Neural cell (in vitro differentiated cells): ENCODE measurements around the gene GALNT16. TPM values are rescaled to one million over a fixed set of nuclear protein-coding genes. Genes with fewer than 3 reads are reported as not detected.

Experiments used
- H2AFZ ChIP-seq: fragments of 200-600, 300-800 bp; sonication (generic), shearing (Covaris generic); 2 replicates; pipeline ENCODE4 v1.6.0; 2014; ENCODE audit warnings: low read depth, mild to moderate bottlenecking, antibody characterized with exemption, low read length, moderate library complexity
- H3F3A ChIP-seq: fragments of 200-600 bp; shearing (Covaris generic); 2 replicates; pipeline ENCODE4 v1.6.1; 2016; ENCODE audit warnings: mild to moderate bottlenecking, moderate library complexity, mixed read lengths, antibody characterized with exemption, low read length; ENCODE audit not compliant: insufficient read depth, poor library complexity, severe bottlenecking
- H3K27ac ChIP-seq: fragments of 200-600, 300-800 bp; sonication (generic), shearing (Covaris generic); 2 replicates; pipeline ENCODE4 v1.5.1; 2014; ENCODE audit warnings: mild to moderate bottlenecking, low read length, moderate library complexity
- H3K27me3 ChIP-seq: fragments of 300-800, 200-600 bp; sonication (generic), shearing (Covaris generic); 2 replicates; pipeline ENCODE4 v1.6.0; 2014; ENCODE audit warnings: mild to moderate bottlenecking, low read depth, low read length, moderate library complexity; ENCODE audit not compliant: insufficient read depth
- H3K36me3 ChIP-seq: fragments of 300-800, 200-600 bp; sonication (generic), shearing (Covaris generic); 2 replicates; pipeline ENCODE4 v1.5.1; 2014; ENCODE audit warnings: mild to moderate bottlenecking, antibody characterized with exemption, low read length, moderate library complexity; ENCODE audit not compliant: insufficient read depth
- H3K4me2 ChIP-seq: fragments of 300-800, 200-600 bp; sonication (generic), shearing (Covaris generic); 2 replicates; pipeline ENCODE4 v1.6.0; 2014; ENCODE audit warnings: mild to moderate bottlenecking, low read length
- H3K4me3 ChIP-seq: fragments of 300-800, 200-600 bp; sonication (generic), shearing (Covaris generic); 2 replicates; pipeline ENCODE4 v1.5.1; 2014; ENCODE audit warnings: mild to moderate bottlenecking, low read length, moderate library complexity
- H3K79me2 ChIP-seq: fragments of 200-600 bp; shearing (Covaris generic); replicated peaks from 2 replicates; pipeline ENCODE4 v1.6.0; 2014; ENCODE audit warnings: mild to moderate bottlenecking, low read length, moderate library complexity; ENCODE audit not compliant: insufficient read depth
- H3K9ac ChIP-seq: fragments of 300-800, 200-600 bp; sonication (generic), shearing (Covaris generic); 2 replicates; pipeline ENCODE4 v1.6.1; 2016; ENCODE audit warnings: mild to moderate bottlenecking, low read length, mixed read lengths
- H3K9me2 ChIP-seq: fragments of 200-600 bp; shearing (Covaris generic); 2 replicates; pipeline ENCODE4 v1.6.1; 2016; ENCODE audit warnings: mild to moderate bottlenecking, low read length, mixed read lengths; ENCODE audit not compliant: insufficient read depth
- H3K9me3 ChIP-seq: fragments of 200-600, 300-800 bp; sonication (generic), shearing (Covaris generic); 2 replicates; pipeline ENCODE4 v1.6.1; 2016; ENCODE audit warnings: mild to moderate bottlenecking, mixed run types, low read length, moderate library complexity, mixed read lengths
- H4K20me1 ChIP-seq: fragments of 200-600 bp; shearing (Covaris generic); 2 replicates; pipeline ENCODE4 v1.6.1; 2016; ENCODE audit warnings: mild to moderate bottlenecking, mixed run types; ENCODE audit not compliant: insufficient read depth
- CTCF ChIP-seq: fragments of 450-650 bp; IDR thresholded peaks from 2 replicates; pipeline ENCODE4 v1.5.1; 2014; ENCODE audit warnings: antibody characterized with exemption, mild to moderate bottlenecking, moderate library complexity; ENCODE audit not compliant: poor library complexity, severe bottlenecking
- EP300 ChIP-seq: fragments of 450-650 bp; conservative IDR thresholded peaks from 2 replicates; pipeline ENCODE4 v1.6.1; 2014; ENCODE audit warnings: antibody characterized with exemption, mild to moderate bottlenecking, moderate library complexity; ENCODE audit not compliant: poor library complexity, severe bottlenecking
- EZH2 ChIP-seq: fragments of 200-600, 300-800 bp; shearing (Covaris generic), sonication (generic); IDR thresholded peaks from 2 replicates; pipeline ENCODE4 v1.6.1; 2014; ENCODE audit warnings: antibody characterized with exemption, low read length, borderline replicate concordance, mild to moderate bottlenecking; ENCODE audit not compliant: insufficient read depth, poor library complexity, severe bottlenecking
- MXI1 ChIP-seq: fragments of 450-650 bp; conservative IDR thresholded peaks from 2 replicates; pipeline ENCODE4 v1.6.1; 2014; ENCODE audit warnings: antibody characterized with exemption, mild to moderate bottlenecking; ENCODE audit not compliant: poor library complexity, severe bottlenecking
- POLR2AphosphoS5 ChIP-seq: IDR thresholded peaks from 2 replicates; pipeline ENCODE4 v1.6.1; 2012
- RAD21 ChIP-seq: fragments of 450-650 bp; conservative IDR thresholded peaks from 2 replicates; pipeline ENCODE4 v1.6.1; 2014; ENCODE audit warnings: antibody characterized with exemption, mild to moderate bottlenecking, moderate library complexity
- REST ChIP-seq: IDR thresholded peaks from 2 replicates; pipeline ENCODE4 v1.6.1; 2012; ENCODE audit warnings: borderline replicate concordance
- SMC3 ChIP-seq: fragments of 450-650 bp; conservative IDR thresholded peaks from 2 replicates; pipeline ENCODE4 v1.6.1; 2014; ENCODE audit warnings: antibody characterized with exemption, mild to moderate bottlenecking, moderate library complexity; ENCODE audit not compliant: poor library complexity
- TAF1 ChIP-seq: IDR thresholded peaks from 2 replicates; pipeline ENCODE4 v1.6.1; 2012; ENCODE audit warnings: low read depth
- polyA plus RNA-seq: library from polyadenylated mRNA; depleted of rRNA; stranded (reverse); fragments of >200 nt; gene quantifications from 2 replicates; pipeline ENCODE4 v1.2.3, GENCODE V29; 2014

GALNT16 gene
- polyA plus RNA-seq, 1 donor from 2014 or later = 23.8 TPM

DNA sequence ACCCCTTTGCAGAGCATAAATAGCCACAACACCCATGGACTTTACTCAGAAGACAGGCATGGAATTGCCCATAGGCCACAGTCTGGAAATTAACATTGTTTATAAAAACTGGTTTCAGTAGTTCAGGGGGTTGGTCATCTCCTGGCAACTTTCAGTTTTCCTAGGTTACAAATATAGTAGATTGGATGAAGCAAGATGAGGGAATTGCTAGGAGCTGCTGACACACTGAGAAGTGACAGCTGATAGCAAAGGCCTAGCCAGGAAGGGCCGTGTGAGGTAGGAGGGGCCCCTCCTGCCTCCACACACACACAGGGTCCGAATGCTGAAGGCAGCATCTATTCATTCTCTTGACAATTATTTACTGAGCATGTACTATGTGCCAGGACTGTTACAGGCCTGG is 8.3 kb downstream of the GALNT16 start:
- H3K79me2 ChIP-seq = peaks cover 13% of the 10 kb centered on the region
- H3K9me2 ChIP-seq = no peaks in the 10 kb centered on the region
- no peak for TF ChIP-seq EP300
- TF ChIP-seq MXI1 = no peak
- no peak for TF ChIP-seq REST
- no peak for TF ChIP-seq CTCF
- TF ChIP-seq TAF1 = no peak
- no peak for TF ChIP-seq POLR2AphosphoS5
- TF ChIP-seq EZH2 = no peak
- TF ChIP-seq RAD21 = no peak
- no peak for TF ChIP-seq SMC3
- H3F3A ChIP-seq = no peaks in the 10 kb centered on the region
- no peaks in the 10 kb centered on the region for H4K20me1 ChIP-seq
- H2AFZ ChIP-seq = no peak overlapping the region
- H3K27me3 ChIP-seq = no peaks in the 10 kb centered on the region
- H3K27ac ChIP-seq = no peak overlapping the region
- H3K36me3 ChIP-seq = no peaks in the 10 kb centered on the region
- H3K9ac ChIP-seq = no peak overlapping the region
- no peaks in the 10 kb centered on the region for H3K9me3 ChIP-seq
- H3K4me3 ChIP-seq = no peak overlapping the region
- H3K4me2 ChIP-seq = no peak overlapping the region

DNA sequence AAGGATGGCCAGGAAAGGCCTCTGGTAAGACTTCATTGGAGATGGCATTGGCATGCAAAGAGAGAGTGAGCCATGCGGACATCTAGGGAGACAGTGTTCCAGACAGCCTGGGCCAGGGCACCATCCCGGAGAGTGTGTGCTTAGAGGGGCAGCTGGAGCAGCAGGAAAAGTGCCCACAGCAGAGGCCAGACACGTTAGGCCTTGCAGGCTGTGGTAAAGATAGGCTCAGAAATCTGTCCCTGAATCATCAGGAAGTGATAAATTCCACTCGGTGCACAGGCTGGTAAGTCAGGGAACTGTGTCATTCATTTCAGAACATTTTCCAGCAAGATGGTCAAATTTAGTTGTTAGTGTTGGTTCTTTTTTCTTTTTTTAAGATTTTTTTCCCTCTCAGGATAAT is 8.8 kb downstream of the GALNT16 start:
- Histone ChIP-seq H3F3A (no peaks in the 10 kb centered on the region), H3K27ac (no peak overlapping the region), H4K20me1 (no peaks in the 10 kb centered on the region), H3K4me2 (no peak overlapping the region), H3K79me2 (peaks cover 13% of the 10 kb centered on the region), H3K9ac (no peak overlapping the region), H3K36me3 (no peaks in the 10 kb centered on the region), H3K4me3 (no peak overlapping the region), H3K27me3 (no peaks in the 10 kb centered on the region), H2AFZ (no peak overlapping the region), H3K9me3 (no peaks in the 10 kb centered on the region), H3K9me2 (no peaks in the 10 kb centered on the region)
- TF ChIP-seq MXI1 (no peak), POLR2AphosphoS5 (no peak), RAD21 (no peak), REST (no peak), CTCF (no peak), EZH2 (no peak), EP300 (no peak), SMC3 (no peak)
